Immature natural killer cell (primary cell): Measurements from ENCODE around the gene FOSB. TPM values are rescaled to one million over a fixed set of nuclear protein-coding genes. Genes with fewer than 3 reads are reported as not detected.
"Not testable (repeated sequence)": the region's sequence is repeated elsewhere in the genome, so short reads cannot be mapped to it uniquely, and the experiment has no call there.

ENCODE experiments used
- DNase-seq, 3 donors: peaks; one replicate each; pipeline ENCODE4 v3.0.0; 2022; ENCODE audit warnings: mixed read lengths in 1 of 3
- H3K27ac Mint-ChIP-seq, 6 donors: one replicate each; pipeline ENCODE4 v1.8.0; 2020; ENCODE audit warnings: mixed read lengths in 6 of 6, mild to moderate bottlenecking in 5 of 6, inconsistent platforms in 4 of 6, moderate library complexity in 3 of 6
- H3K27me3 Mint-ChIP-seq, 3 donors: one replicate each; pipeline ENCODE4 v1.8.0; 2020 to 2021; ENCODE audit warnings: low read depth in 3 of 3, mild to moderate bottlenecking in 3 of 3, mixed read lengths in 3 of 3, moderate library complexity in 3 of 3, inconsistent platforms in 1 of 3
- H3K36me3 Mint-ChIP-seq, 3 donors: one replicate each; pipeline ENCODE4 v1.8.0; 2020; ENCODE audit warnings: mixed read lengths in 3 of 3, inconsistent platforms in 2 of 3, mild to moderate bottlenecking in 2 of 3
- H3K4me1 Mint-ChIP-seq, 2 donors: one replicate each; pipeline ENCODE4 v1.8.0; 2020; ENCODE audit warnings: inconsistent platforms in 2 of 2, mild to moderate bottlenecking in 2 of 2, mixed read lengths in 2 of 2, moderate library complexity in 1 of 2
- H3K4me3 Mint-ChIP-seq, 5 donors: one replicate each; pipeline ENCODE4 v1.8.0; 2020; ENCODE audit warnings: mild to moderate bottlenecking in 5 of 5, mixed read lengths in 5 of 5, inconsistent platforms in 3 of 5, moderate library complexity in 3 of 5
- H3K9me3 Mint-ChIP-seq, 6 donors: one replicate each; pipeline ENCODE4 v1.8.0; 2020; ENCODE audit warnings: mild to moderate bottlenecking in 6 of 6, mixed read lengths in 6 of 6, inconsistent platforms in 4 of 6, moderate library complexity in 3 of 6
- polyA plus RNA-seq, 3 donors: library from polyadenylated mRNA; unstranded; fragments of 300-500 nt; fragmentation: Illumina TruSeq; gene quantifications; one replicate each; pipeline ENCODE4 v1.2.3, GENCODE V29; 2021

FOSB gene
- polyA plus RNA-seq, result 10 to 100 TPM; 11.6 to 30.1 (median 11.6) TPM

- Mint-ChIP-seq H3K4me1 (peaks cover 34 to 36% of the 10 kb centered on the region in 2 donors), H3K27me3 (peaks cover 50 to 55% (median 52%) of the 10 kb centered on the region in 3 donors), H3K9me3 (no peaks in the 10 kb centered on the region), H3K36me3 (peaks cover 0 to 6% (median 0%) of the 10 kb centered on the region in 3 donors), H3K4me3 (peak within 1 kb of the TSS; percentile 92 to 93 (median 93)), H3K27ac (peak within 1 kb of the TSS; percentile 97 to 99 (median 98))
- DNase-seq, result peak; percentile 98
These were observed at the start of gene FOSB for GRCh38 chr19:45467456-45468158. Gene FOSB, plus strand, starts transcription at chr19:45467996. Its CDS starts 591 bp downstream, at chr19:45468587.

GRCh38 chr19:45418802-45419201 lies 49.0 kb upstream of the FOSB start:
- H3K36me3 Mint-ChIP-seq, result peaks cover 0 to 12% (median 0%) of the 10 kb centered on the region in 3 donors
- H3K9me3 Mint-ChIP-seq, result no peaks in the 10 kb centered on the region
- H3K4me3 Mint-ChIP-seq, result no peak overlapping the region
- peaks cover 0 to 5% (median 2%) of the 10 kb centered on the region in 3 donors for H3K27me3 Mint-ChIP-seq
- DNase-seq, result no peak
- H3K4me1 Mint-ChIP-seq, result peaks cover 18 to 19% of the 10 kb centered on the region in 2 donors
- H3K27ac Mint-ChIP-seq, result peak overlapping the region in 2 of 6 donors; percentile 18 to 85

GRCh38 chr19:45419396-45419795 lies 48.4 kb upstream of the FOSB start:
- Mint-ChIP-seq H3K27ac (no peak overlapping the region), H3K4me1 (peaks cover 24 to 25% of the 10 kb centered on the region in 2 donors), H3K4me3 (no peak overlapping the region), H3K27me3 (peaks cover 0 to 5% (median 2%) of the 10 kb centered on the region in 3 donors), H3K9me3 (no peaks in the 10 kb centered on the region), H3K36me3 (peaks cover 0 to 8% (median 0%) of the 10 kb centered on the region in 3 donors)
- no peak for DNase-seq

GRCh38 chr19:45419895-45420294 lies 47.9 kb upstream of the FOSB start:
- H3K27me3 Mint-ChIP-seq, result peaks cover 0 to 5% (median 2%) of the 10 kb centered on the region in 3 donors
- H3K4me1 Mint-ChIP-seq, result peaks cover 28 to 29% of the 10 kb centered on the region in 2 donors
- H3K27ac Mint-ChIP-seq, result no peak overlapping the region
- no peak overlapping the region for H3K4me3 Mint-ChIP-seq
- DNase-seq, result no peak
- peaks cover 0 to 3% (median 0%) of the 10 kb centered on the region in 3 donors for H3K36me3 Mint-ChIP-seq
- no peaks in the 10 kb centered on the region for H3K9me3 Mint-ChIP-seq

- Mint-ChIP-seq H3K27me3 (peaks cover 0 to 5% (median 2%) of the 10 kb centered on the region in 3 donors), H3K27ac (no peak overlapping the region), H3K9me3 (no peaks in the 10 kb centered on the region), H3K4me3 (peak overlapping the region in 1 of 5 donors; percentile 35), H3K4me1 (peaks cover 28 to 29% of the 10 kb centered on the region in 2 donors), H3K36me3 (peaks cover 0 to 3% (median 0%) of the 10 kb centered on the region in 3 donors)
- DNase-seq, result no peak
These were observed 47.4 kb upstream of the FOSB start for GRCh38 chr19:45420356-45420755.

- DNase-seq, result no peak
- peak overlapping the region in 1 of 5 donors; percentile 35 for H3K4me3 Mint-ChIP-seq
- peaks cover 0 to 3% (median 0%) of the 10 kb centered on the region in 3 donors for H3K36me3 Mint-ChIP-seq
- H3K9me3 Mint-ChIP-seq, result no peaks in the 10 kb centered on the region
- H3K4me1 Mint-ChIP-seq, result peaks cover 28 to 29% of the 10 kb centered on the region in 2 donors
- no peak overlapping the region for H3K27ac Mint-ChIP-seq
- peaks cover 0 to 5% (median 2%) of the 10 kb centered on the region in 3 donors for H3K27me3 Mint-ChIP-seq
These were observed 46.9 kb upstream of the FOSB start for GRCh38 chr19:45420871-45421270.

GRCh38 chr19:45421947-45422498 lies 45.8 kb upstream of the FOSB start:
- no peak for DNase-seq
- Mint-ChIP-seq H3K9me3 (no peaks in the 10 kb centered on the region), H3K27me3 (peaks cover 0 to 5% (median 2%) of the 10 kb centered on the region in 3 donors), H3K36me3 (no peaks in the 10 kb centered on the region), H3K4me3 (peak overlapping the region in 3 of 5 donors; percentile 2 to 68 (median 24)), H3K4me1 (peaks cover 28 to 31% of the 10 kb centered on the region in 2 donors), H3K27ac (peak overlapping the region in 3 of 6 donors; percentile 28 to 70 (median 61))

- Mint-ChIP-seq H3K4me1 (peaks cover 34 to 41% of the 10 kb centered on the region in 2 donors), H3K4me3 (peak overlapping the region; percentile 87 to 97 (median 94))
- no peak for DNase-seq
These were observed 44.7 kb upstream of the FOSB start for GRCh38 chr19:45423033-45423588.

GRCh38 chr19:45423589-45424190 lies 44.1 kb upstream of the FOSB start, which contains the start of gene ERCC1:
Gene ERCC1, minus strand, starts transcription at chr19:45423917. Its CDS starts 543 bp downstream, at chr19:45423374.
- Mint-ChIP-seq H3K36me3 (no peaks in the 10 kb centered on the region), H3K27me3 (peaks cover 5 to 7% (median 6%) of the 10 kb centered on the region in 3 donors), H3K4me3 (peak within 1 kb of the TSS; percentile 87 to 97 (median 94)), H3K9me3 (no peaks in the 10 kb centered on the region), H3K27ac (peak within 1 kb of the TSS; percentile 84 to 96 (median 92)), H3K4me1 (peaks cover 38 to 47% of the 10 kb centered on the region in 2 donors)
- DNase-seq, result peak; percentile 81 to 85 (median 83)

More at GRCh38 chr19:45423033-45423588, 44.7 kb upstream of the FOSB start:
- peak overlapping the region; percentile 84 to 96 (median 92) for H3K27ac Mint-ChIP-seq
- H3K27me3 Mint-ChIP-seq, result peaks cover 5 to 7% (median 7%) of the 10 kb centered on the region in 3 donors
- H3K9me3 Mint-ChIP-seq, result no peaks in the 10 kb centered on the region
- H3K36me3 Mint-ChIP-seq, result no peaks in the 10 kb centered on the region

- H3K27ac Mint-ChIP-seq, result peak overlapping the region; percentile 84 to 96 (median 92)
- no peaks in the 10 kb centered on the region for H3K36me3 Mint-ChIP-seq
- H3K4me3 Mint-ChIP-seq, result peak overlapping the region; percentile 87 to 97 (median 94)
- peaks cover 42 to 47% of the 10 kb centered on the region in 2 donors for H3K4me1 Mint-ChIP-seq
- H3K9me3 Mint-ChIP-seq, result no peaks in the 10 kb centered on the region
- H3K27me3 Mint-ChIP-seq, result peaks cover 5 to 7% (median 6%) of the 10 kb centered on the region in 3 donors
- DNase-seq, result no peak
These were observed 43.4 kb upstream of the FOSB start for GRCh38 chr19:45424191-45425058.

GRCh38 chr19:45428384-45429231 lies 39.2 kb upstream of the FOSB start:
- peak; percentile 43 to 51 (median 43) for DNase-seq
- Mint-ChIP-seq H3K27ac (peak overlapping the region in 5 of 6 donors; percentile 17 to 75 (median 35)), H3K36me3 (no peaks in the 10 kb centered on the region), H3K27me3 (peaks cover 3 to 5% (median 5%) of the 10 kb centered on the region in 3 donors), H3K9me3 (no peaks in the 10 kb centered on the region), H3K4me3 (peak overlapping the region; percentile 75 to 85 (median 84)), H3K4me1 (peaks cover 25 to 31% of the 10 kb centered on the region in 2 donors)

- H3K9me3 Mint-ChIP-seq, H3K27me3 Mint-ChIP-seq: not testable (repeated sequence)
- peak overlapping the region in 1 of 5 donors; percentile 30 for H3K4me3 Mint-ChIP-seq
These were observed 37.9 kb upstream of the FOSB start for GRCh38 chr19:45429896-45430295.

More at GRCh38 chr19:45429896-45430295, 37.9 kb upstream of the FOSB start:
- DNase-seq, H3K27ac Mint-ChIP-seq, H3K36me3 Mint-ChIP-seq: not testable (repeated sequence)
- peaks cover 13 to 18% of the 10 kb centered on the region in 2 donors for H3K4me1 Mint-ChIP-seq
